Fibroblast of the aortic adventitia (primary cell): Measurements from ENCODE around the gene RPA4. TPM values are rescaled to one million over a fixed set of nuclear protein-coding genes. Genes with fewer than 3 reads are reported as not detected.

ENCODE experiments used
- DNase-seq: peaks from one replicate; pipeline ENCODE4 v3.0.0-alpha.2; 2010; ENCODE audit warnings: low read depth
- H3K4me3 ChIP-seq: 2 replicates; pipeline ENCODE4 v1.5.1; 2011; ENCODE audit warnings: low read depth, mild to moderate bottlenecking, control low read depth, low read length, moderate library complexity
- CTCF ChIP-seq: IDR thresholded peaks from 2 replicates; pipeline ENCODE4 v1.5.1; 2011; ENCODE audit warnings: mild to moderate bottlenecking, low read length, control low read depth, inconsistent platforms; ENCODE audit not compliant: insufficient read depth
- total RNA-seq: library from RNA; depleted of rRNA; stranded (reverse); fragments of >200 nt; gene quantifications from 2 replicates; pipeline ENCODE4 v1.2.3, GENCODE V29; 2012; ENCODE audit warnings: low replicate concordance

RPA4 gene
- total RNA-seq, 1 donor: 1.4 TPM

DNA sequence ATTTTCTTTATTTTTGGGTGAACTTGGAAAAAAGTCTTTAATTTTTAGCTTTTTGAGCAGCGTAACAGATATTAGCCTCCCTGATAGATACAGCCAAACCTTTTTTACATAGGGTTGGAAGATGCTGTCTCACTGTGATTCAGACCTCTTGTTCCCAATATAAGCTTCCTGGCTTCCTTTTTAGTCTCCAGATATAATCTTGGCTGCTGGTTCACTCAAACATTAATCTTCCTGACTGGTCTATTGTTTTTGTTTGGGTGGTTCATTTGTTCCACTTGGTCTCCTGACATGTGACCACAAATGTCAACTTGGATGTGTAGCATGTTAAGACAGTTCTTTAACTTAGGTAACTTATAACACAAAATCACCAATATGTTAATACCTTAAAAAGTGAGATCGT is 23.0 kb downstream of the RPA4 start:
- no peak overlapping the region for H3K4me3 ChIP-seq
- peak; percentile 88 for DNase-seq
- no peak for TF ChIP-seq CTCF

DNA sequence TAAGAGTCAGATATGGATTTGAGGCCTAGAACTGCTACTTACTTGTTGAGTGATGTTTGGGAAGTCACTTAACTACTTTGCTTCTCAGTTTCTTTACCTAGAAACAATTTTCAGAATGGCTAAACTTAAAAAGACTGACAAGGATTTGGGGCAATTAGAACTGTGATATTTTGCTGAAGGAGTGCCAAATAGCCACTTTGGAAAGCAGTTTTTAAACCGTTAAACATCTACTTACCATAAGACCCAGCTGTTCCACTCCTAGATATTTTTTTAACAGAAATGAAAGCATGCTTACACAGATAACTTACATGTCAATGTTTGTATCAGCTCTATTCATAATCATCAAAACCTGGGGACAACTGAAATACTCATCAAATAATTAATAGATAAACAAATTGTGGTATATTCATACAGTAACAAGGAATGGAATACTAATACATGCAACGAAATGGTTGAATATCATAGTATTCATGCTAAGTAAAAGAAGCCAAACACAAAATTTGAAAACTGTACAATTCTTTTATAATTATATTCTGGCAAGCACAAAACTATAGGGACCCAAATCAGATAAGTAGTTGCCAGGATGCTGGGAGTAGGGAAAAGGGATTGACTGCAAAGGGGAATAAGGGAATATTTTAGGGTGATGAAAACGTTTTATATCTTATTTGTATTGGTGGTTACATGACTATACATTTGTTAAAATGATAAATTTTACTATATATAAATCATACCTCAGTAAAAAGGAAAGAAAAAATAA is 24.0 kb downstream of the RPA4 start:
- DNase-seq: peak; percentile 65
- no peak overlapping the region for H3K4me3 ChIP-seq
- no peak for TF ChIP-seq CTCF

DNA sequence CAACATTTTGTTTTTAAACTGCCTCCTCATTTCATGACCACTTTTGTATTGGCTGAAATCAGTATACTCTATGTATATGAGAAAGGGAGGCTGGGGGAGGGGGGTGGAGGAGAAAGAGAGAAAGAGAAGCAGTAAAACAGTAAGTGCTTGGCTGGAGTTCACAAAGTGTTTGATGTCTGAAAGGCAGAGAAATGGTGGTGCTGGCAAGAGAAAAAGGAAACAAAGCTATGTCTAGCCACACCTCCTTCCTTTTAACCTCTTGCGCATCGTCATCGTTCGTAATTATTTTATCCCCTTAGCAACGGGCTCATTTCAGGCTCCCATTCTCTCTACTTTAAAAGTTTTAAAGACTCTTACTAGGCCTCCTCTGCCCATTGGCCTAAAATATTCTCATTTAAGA is 25.6 kb downstream of the RPA4 start:
- peak; percentile 52 for DNase-seq
- no peak for TF ChIP-seq CTCF
- no peak overlapping the region for H3K4me3 ChIP-seq

DNA sequence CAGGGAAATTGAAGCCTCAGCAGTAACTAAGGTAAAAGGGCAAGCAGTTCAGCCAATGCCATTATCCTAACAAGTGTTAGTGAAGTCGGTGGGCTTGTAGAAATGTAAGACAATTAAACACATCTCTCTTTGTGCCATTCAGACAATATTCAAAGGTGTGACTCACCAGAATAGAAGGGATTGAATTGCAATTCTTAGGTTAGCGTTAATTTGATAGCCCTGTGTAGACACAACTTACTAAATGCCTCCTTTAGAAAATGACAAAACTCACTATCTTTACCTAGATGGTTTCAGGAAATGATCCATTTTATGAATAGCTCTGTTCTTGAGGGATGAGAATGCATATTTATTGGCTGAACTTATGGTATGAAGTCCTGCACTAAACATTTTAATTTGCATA is 35.2 kb downstream of the RPA4 start:
- no peak for DNase-seq
- TF ChIP-seq CTCF: no peak
- H3K4me3 ChIP-seq: no peak overlapping the region

DNA sequence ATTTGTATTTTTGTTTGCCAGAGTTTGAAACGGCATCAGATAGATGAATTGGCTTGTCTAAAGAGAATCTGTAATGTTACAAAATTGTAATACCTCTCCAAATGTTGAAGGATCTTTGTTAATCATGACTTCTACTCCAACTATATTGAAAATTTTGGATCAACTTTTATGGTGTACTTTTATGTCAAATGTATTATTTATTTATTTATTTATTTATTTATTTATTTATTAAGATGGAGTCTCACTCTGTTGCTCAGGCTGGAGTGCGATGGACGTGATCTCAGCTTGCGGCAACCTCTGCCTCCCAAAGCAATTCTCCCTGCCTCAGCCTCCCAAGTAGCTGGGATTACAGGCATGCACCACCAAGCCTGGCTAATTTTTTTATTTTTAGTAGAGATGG is 36.0 kb downstream of the RPA4 start:
- TF ChIP-seq CTCF: no peak
- DNase-seq: no peak
- no peak overlapping the region for H3K4me3 ChIP-seq

DNA sequence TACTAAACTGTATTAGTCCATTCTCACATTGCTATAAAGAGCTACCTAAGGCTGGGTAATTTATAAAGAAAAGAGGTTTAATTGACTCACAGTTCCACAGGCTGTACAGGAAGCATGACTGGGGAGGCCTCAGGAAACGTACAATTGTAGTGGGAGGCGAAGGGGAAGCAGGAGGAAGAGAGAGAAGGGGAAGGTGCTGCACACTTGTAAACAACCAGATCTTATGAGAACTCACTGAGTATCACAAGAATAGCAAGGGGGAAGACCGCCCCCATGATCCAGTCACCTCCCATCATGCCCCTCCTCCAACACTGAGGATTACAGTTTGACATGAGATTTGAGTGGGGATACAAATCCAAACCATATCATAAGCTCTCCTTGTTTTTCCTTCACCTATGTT is 40.9 kb downstream of the RPA4 start:
- H3K4me3 ChIP-seq: no peak overlapping the region
- no peak for DNase-seq
- no peak for TF ChIP-seq CTCF

- no peak overlapping the region for H3K4me3 ChIP-seq
- DNase-seq: no peak
- no peak for TF ChIP-seq CTCF
Observed at GRCh38 chrX:96929036-96929435, 45.3 kb downstream of the RPA4 start.
